ENCODE measurements around the gene MRPS18C.

- TF ChIP-seq CTCF (conservative IDR thresholded peaks at IDR 0.05) (no peak), EZH2 (IDR thresholded peaks at IDR 0.05; ENCODE audit: low read depth) (no peak)
Measured at GRCh38 chr4:83408908-83409307, 47.0 kb upstream of the MRPS18C start.

Data from PC-9 (cell line).